HG03097 (cell line): ENCODE results near the gene MAGEA4.

ENCODE experiments used
- ATAC-seq: cut with Tn5 transposase; IDR thresholded peaks from one replicate; pipeline ENCODE4 v1.9.1; 2021; ENCODE audit not compliant: unreplicated experiment, low FRiP score

Gene MAGEA4

GRCh38 chrX:151922692-151923091 lies 10.0 kb downstream of the MAGEA4 start:
- ATAC-seq: no peak

- ATAC-seq: no peak
Measured at GRCh38 chrX:151923648-151924047, 11.0 kb downstream of the MAGEA4 start.

- ATAC-seq: no peak
Measured at GRCh38 chrX:151929126-151929525, 16.4 kb downstream of the MAGEA4 start.

GRCh38 chrX:151935358-151935757 lies 22.7 kb downstream of the MAGEA4 start:
- ATAC-seq: no peak

GRCh38 chrX:151938172-151938571 lies 25.5 kb downstream of the MAGEA4 start:
- ATAC-seq: no peak

- no peak for ATAC-seq
Measured at GRCh38 chrX:151954730-151955129, 42.0 kb downstream of the MAGEA4 start.

- no peak for ATAC-seq
Measured at GRCh38 chrX:151958101-151958500, 45.4 kb downstream of the MAGEA4 start.

GRCh38 chrX:151962034-151962433 lies 49.3 kb downstream of the MAGEA4 start:
- no peak for ATAC-seq

- ATAC-seq: no peak
Measured at GRCh38 chrX:151966236-151966635, 53.5 kb downstream of the MAGEA4 start.

- ATAC-seq: no peak
Measured at GRCh38 chrX:151970027-151970426, 57.3 kb downstream of the MAGEA4 start.

- no peak for ATAC-seq
Measured at GRCh38 chrX:151970661-151971060, 58.0 kb downstream of the MAGEA4 start.

- no peak for ATAC-seq
Measured at GRCh38 chrX:151973060-151973661, 60.5 kb downstream of the MAGEA4 start.

GRCh38 chrX:151973851-151974335 lies 61.2 kb downstream of the MAGEA4 start:
- no peak for ATAC-seq
